HepG2 (cell line): Measurements from ENCODE around the gene CCDC6. TPM values are rescaled to one million over a fixed set of nuclear protein-coding genes. Genes with fewer than 3 reads are reported as not detected.

ENCODE experiments used
- ARNT ChIP-seq: fragments of 450-650 bp; IDR thresholded peaks from 2 replicates; pipeline ENCODE4 v1.6.1; 2017
- CBX1 ChIP-seq: IDR thresholded peaks from one replicate; pipeline ENCODE4 v1.6.1; 2016; ENCODE audit warnings: antibody characterized with exemption, low read depth
- CCAR2 ChIP-seq: fragments of 200-400 bp; formaldehyde crosslinking; optimal IDR thresholded peaks from 2 replicates; pipeline ENCODE3; 2018; ENCODE audit warnings: low read depth, mild to moderate bottlenecking, low read length, moderate library complexity
- CTCF ChIP-seq: sonication (generic); formaldehyde crosslinking; IDR thresholded peaks from 2 replicates; pipeline ENCODE4 v1.5.0; 2020; ENCODE audit warnings: mild to moderate bottlenecking, missing genetic modification reagents, moderate library complexity
- DMTF1 ChIP-seq: sonication (generic); formaldehyde crosslinking; IDR thresholded peaks from 2 replicates; pipeline ENCODE4 v1.4.0; 2020; ENCODE audit warnings: mild to moderate bottlenecking, missing genetic modification reagents
- JARID2 ChIP-seq: sonication (generic); formaldehyde crosslinking; IDR thresholded peaks from 2 replicates; pipeline ENCODE4 v1.8.1; 2023; ENCODE audit warnings: missing genetic modification reagents, inconsistent platforms; ENCODE audit not compliant: insufficient replicate concordance
- KLF11 ChIP-seq: IDR thresholded peaks from 2 replicates; pipeline ENCODE4 v1.6.1; 2016; ENCODE audit warnings: missing compliant biosample characterization
- KMT2A ChIP-seq: sonication (generic); formaldehyde crosslinking; IDR thresholded peaks from 2 replicates; pipeline ENCODE4 v1.4.0; 2020; ENCODE audit warnings: missing genetic modification reagents
- LBX2 ChIP-seq: sonication (generic); formaldehyde crosslinking; IDR thresholded peaks from 2 replicates; pipeline ENCODE4 v1.5.0; 2020; ENCODE audit warnings: missing genetic modification reagents, mild to moderate bottlenecking, borderline replicate concordance
- MED13 ChIP-seq: sonication (generic); formaldehyde crosslinking; IDR thresholded peaks from 2 replicates; pipeline ENCODE4 v1.5.0; 2020; ENCODE audit warnings: missing genetic modification reagents
- NBN ChIP-seq: fragments of 450-650 bp; conservative IDR thresholded peaks from 2 replicates; pipeline ENCODE4 v1.6.1; 2017
- NR2F6 ChIP-seq, 2 experiments: IDR thresholded peaks; 2 replicates each; pipeline ENCODE4 v1.6.1; 2016; ENCODE audit warnings: antibody characterized with exemption in 1 of 2, mild to moderate bottlenecking in 1 of 2
- RFXAP ChIP-seq: sonication (generic); formaldehyde crosslinking; IDR thresholded peaks from 2 replicates; pipeline ENCODE4 v1.4.0; 2020; ENCODE audit warnings: missing genetic modification reagents, borderline replicate concordance
- TEF ChIP-seq: sonication (generic); formaldehyde crosslinking; IDR thresholded peaks from 2 replicates; pipeline ENCODE4 v1.5.0; 2020; ENCODE audit warnings: missing genetic modification reagents
- U2AF1 ChIP-seq: fragments of 200-400 bp; formaldehyde crosslinking; optimal IDR thresholded peaks from 2 replicates; pipeline ENCODE3; 2017; ENCODE audit warnings: mild to moderate bottlenecking, low read depth, low read length
- ZBTB14 ChIP-seq: sonication (generic); formaldehyde crosslinking; IDR thresholded peaks from 2 replicates; pipeline ENCODE4 v1.4.0; 2020; ENCODE audit warnings: missing genetic modification reagents
- ZBTB49 ChIP-seq: sonication (generic); formaldehyde crosslinking; IDR thresholded peaks from 2 replicates; pipeline ENCODE4 v1.4.0; 2020; ENCODE audit warnings: missing genetic modification reagents, borderline replicate concordance
- ZNF124 ChIP-seq: sonication (generic); formaldehyde crosslinking; IDR thresholded peaks from 2 replicates; pipeline ENCODE4 v1.4.0; 2020; ENCODE audit warnings: missing genetic modification reagents
- ZNF652 ChIP-seq: IDR thresholded peaks from 2 replicates; pipeline ENCODE4 v1.6.1; 2016; ENCODE audit warnings: low read depth, borderline replicate concordance
- ZNF710 ChIP-seq: sonication (generic); formaldehyde crosslinking; IDR thresholded peaks from 2 replicates; pipeline ENCODE4 v1.5.0; 2020; ENCODE audit warnings: mild to moderate bottlenecking, missing genetic modification reagents, borderline replicate concordance
- polyA plus RNA-seq, 8 experiments: library from polyadenylated mRNA; depleted of rRNA in 3 of 8; stranded (reverse) in 7 of 8; unstranded in 1 of 8; fragments of >200 nt; fragmentation: Illumina TruSeq in 4 of 8; extraction: Trizol in 4 of 8; gene quantifications; 2 replicates each; pipeline versions ENCODE4 v1.2.1 to v1.2.3, GENCODE V29; 2011 to 2016; ENCODE audit warnings: low read depth in 4 of 8, missing spikeins in 1 of 8, mixed read lengths in 1 of 8; ENCODE audit not compliant: insufficient read depth in 1 of 8
- total RNA-seq, 5 experiments: library from RNA; depleted of rRNA; stranded (reverse); fragments of >200 nt; fragmentation: Illumina TruSeq; extraction: Trizol; gene quantifications; 2 replicates each; pipeline ENCODE4 v1.2.3, GENCODE V29; 2016; ENCODE audit warnings: low read depth in 1 of 5

CCDC6 gene
- total and polyA plus RNA-seq, 2 of the 13 experiments (the other 11 are each of a cell fraction or from before 2014, with no cell fraction given) = 17.9 to 18.3 TPM

GRCh38 chr10:59895629-59896116 is 10.7 kb downstream of the CCDC6 start (continued):
- TF ChIP-seq ZBTB14 (CRISPR knock-in tag) (no peak), RFXAP (CRISPR knock-in tag) (no peak), ZNF652 (CRISPR knock-in tag) (no peak), TEF (CRISPR knock-in tag) (no peak), LBX2 (CRISPR knock-in tag) (no peak), NR2F6 (IDR thresholded peaks at IDR 0.05) (peak; percentile 89), NR2F6 (CRISPR knock-in tag; IDR thresholded peaks at IDR 0.05) (peak; percentile 91), JARID2 (no peak), KMT2A (CRISPR knock-in tag) (peak; percentile 66; the same call in 1 of the 2 replicates), ZNF124 (CRISPR knock-in tag) (no peak), ZBTB49 (CRISPR knock-in tag) (no peak), KLF11 (CRISPR knock-in tag) (no peak), CTCF (CRISPR knock-in tag) (no peak), ARNT (no peak), CCAR2 (no peak), NBN (no peak), ZNF710 (CRISPR knock-in tag) (0 out of 2 replicates have a peak, but pooled peaks have one; percentile 40), CBX1 (no peak), U2AF1 (no peak), DMTF1 (no peak), MED13 (CRISPR knock-in tag) (no peak)
